ENCODE measurements around the gene C2CD4C. TPM values are rescaled to one million over a fixed set of nuclear protein-coding genes. Genes with fewer than 3 reads are reported as not detected.

C2CD4C gene
- total RNA-seq, 1 experiment from 2014 or later = 9.8 TPM

DNA sequence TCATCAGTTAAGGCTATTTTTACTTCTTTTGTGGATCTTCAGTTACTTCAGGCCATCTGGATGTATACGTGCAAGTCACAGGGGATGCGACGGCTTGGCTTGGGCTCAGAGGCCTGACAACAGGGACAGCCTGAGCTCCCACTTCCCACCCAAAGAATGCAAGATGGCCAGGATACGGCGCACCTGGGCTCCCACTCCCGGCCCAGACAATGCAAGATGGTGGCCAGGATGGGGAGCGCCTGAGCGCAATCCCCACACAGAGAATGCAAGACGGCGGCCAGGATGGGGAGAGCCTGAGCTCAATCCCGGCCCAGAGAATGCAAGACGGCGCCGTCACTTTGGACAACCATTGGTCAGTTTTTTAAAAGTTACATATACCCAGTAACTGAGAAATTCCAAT, 39.1 kb downstream of the C2CD4C start:
- TF ChIP-seq HMGXB4 (CRISPR knock-in tag; IDR thresholded peaks at IDR 0.05) = no peak
- TF ChIP-seq NR3C1 (CRISPR knock-in tag; conservative IDR thresholded peaks at IDR 0.05; ENCODE audit: low read depth) = no peak
- no peak for TF ChIP-seq ATF1 (CRISPR knock-in tag; IDR thresholded peaks at IDR 0.05)
- no peak for TF ChIP-seq TP53 (CRISPR knock-in tag; IDR thresholded peaks at IDR 0.05)
- TF ChIP-seq JUN (CRISPR knock-in tag; IDR thresholded peaks at IDR 0.05) = no peak
- no peak for TF ChIP-seq CTCF (IDR thresholded peaks at IDR 0.05)
- Mint-ChIP-seq H3K4me3 (no peak overlapping the region), H3K4me1 (no peaks in the 10 kb centered on the region), H3K36me3 (no peaks in the 10 kb centered on the region), H3K27ac (no peak overlapping the region), H3K27me3 (ENCODE audit: low read depth) (no peaks in the 10 kb centered on the region; the same call in 1 of the 2 replicates), H3K9me3 (no peaks in the 10 kb centered on the region)
- ChIA-PET CTCF (interaction anchor here (1.5 kb wide), 1 partner anchor 141 kb away, joined by 4 read pairs; no protein-coding TSS in a partner anchor), POLR2A (no interaction called here)
- ATAC-seq (no peak), DNase-seq (ENCODE audit: low spot score) (no peak)

DNA sequence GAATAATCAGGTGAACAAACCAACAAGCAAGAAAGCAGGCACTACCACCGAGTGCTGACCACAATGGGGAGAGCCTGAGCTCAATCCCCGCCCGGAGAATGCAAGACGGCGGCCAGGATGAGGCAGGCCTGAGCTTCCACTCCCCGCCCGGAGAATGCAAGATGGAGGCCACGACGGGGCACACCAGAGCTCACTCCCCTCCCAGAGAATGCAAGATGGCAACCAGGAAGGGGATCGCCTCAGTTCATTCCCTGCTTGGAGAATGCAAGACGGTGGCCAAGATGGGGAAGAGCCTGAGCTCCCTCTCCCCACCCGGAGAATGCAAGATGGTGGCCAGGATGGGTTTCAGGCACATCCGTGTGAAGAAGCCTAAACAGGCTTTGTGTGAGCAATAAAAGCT, 39.7 kb downstream of the C2CD4C start:
- no peak for DNase-seq (ENCODE audit: low spot score)
- no peaks in the 10 kb centered on the region for H3K4me1 Mint-ChIP-seq
- no peaks in the 10 kb centered on the region; the same call in 1 of the 2 replicates for H3K27me3 Mint-ChIP-seq (ENCODE audit: low read depth)
- ChIA-PET CTCF (interaction anchor here (1.5 to 2.1 kb wide), 2 partner anchors 126 to 141 kb away, joined by 4 to 6 read pairs; no protein-coding TSS in a partner anchor), POLR2A (no interaction called here)
- no peak overlapping the region for H3K27ac Mint-ChIP-seq
- ATAC-seq = no peak
- no peaks in the 10 kb centered on the region for H3K36me3 Mint-ChIP-seq
- H3K9me3 Mint-ChIP-seq = no peaks in the 10 kb centered on the region
- no peak overlapping the region for H3K4me3 Mint-ChIP-seq
- TF ChIP-seq RORB (CRISPR knock-in tag; IDR thresholded peaks at IDR 0.05) = no peak
- TF ChIP-seq ZNF138 (CRISPR knock-in tag; conservative IDR thresholded peaks at IDR 0.05) = no peak
- TF ChIP-seq, protein P1, sequence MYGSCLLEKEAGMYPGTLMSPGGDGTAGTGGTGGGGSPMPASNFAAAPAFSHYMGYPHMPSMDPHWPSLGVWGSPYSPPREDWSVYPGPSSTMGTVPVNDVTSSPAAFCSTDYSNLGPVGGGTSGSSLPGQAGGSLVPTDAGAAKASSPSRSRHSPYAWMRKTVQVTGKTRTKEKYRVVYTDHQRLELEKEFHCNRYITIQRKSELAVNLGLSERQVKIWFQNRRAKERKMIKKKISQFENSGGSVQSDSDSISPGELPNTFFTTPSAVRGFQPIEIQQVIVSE (CRISPR knock-in tag; IDR thresholded peaks at IDR 0.05; ENCODE audit: borderline replicate concordance) = no peak
- no peak for TF ChIP-seq FOXP1 (CRISPR knock-in tag; IDR thresholded peaks at IDR 0.05; ENCODE audit: borderline replicate concordance)
- TF ChIP-seq ARID4B (CRISPR knock-in tag; IDR thresholded peaks at IDR 0.05; ENCODE audit: borderline replicate concordance) = no peak
- TF ChIP-seq SP1 (CRISPR knock-in tag; conservative IDR thresholded peaks at IDR 0.05) = no peak
- TF ChIP-seq NR2C2 (CRISPR knock-in tag; IDR thresholded peaks at IDR 0.05) = no peak
- no peak for TF ChIP-seq FOXJ3 (CRISPR knock-in tag; IDR thresholded peaks at IDR 0.05; ENCODE audit: borderline replicate concordance)
- TF ChIP-seq OVOL2 (CRISPR knock-in tag; IDR thresholded peaks at IDR 0.05; ENCODE audit: borderline replicate concordance) = no peak
- TF ChIP-seq ZNF423 (CRISPR knock-in tag; IDR thresholded peaks at IDR 0.05) = no peak
- no peak for TF ChIP-seq USF2 (CRISPR knock-in tag; IDR thresholded peaks at IDR 0.05)
- TF ChIP-seq HMGXB4 (CRISPR knock-in tag; IDR thresholded peaks at IDR 0.05) = no peak
- TF ChIP-seq SOX15 (CRISPR knock-in tag; IDR thresholded peaks at IDR 0.05) = no peak
- TF ChIP-seq, protein P2, sequence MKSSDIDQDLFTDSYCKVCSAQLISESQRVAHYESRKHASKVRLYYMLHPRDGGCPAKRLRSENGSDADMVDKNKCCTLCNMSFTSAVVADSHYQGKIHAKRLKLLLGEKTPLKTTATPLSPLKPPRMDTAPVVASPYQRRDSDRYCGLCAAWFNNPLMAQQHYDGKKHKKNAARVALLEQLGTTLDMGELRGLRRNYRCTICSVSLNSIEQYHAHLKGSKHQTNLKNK (CRISPR knock-in tag; IDR thresholded peaks at IDR 0.05) = no peak
- TF ChIP-seq IRF2 (CRISPR knock-in tag; IDR thresholded peaks at IDR 0.05; ENCODE audit: borderline replicate concordance, low read depth) = no peak
- no peak for TF ChIP-seq MXD4 (CRISPR knock-in tag; IDR thresholded peaks at IDR 0.05; ENCODE audit: borderline replicate concordance)
- TF ChIP-seq, protein P3, sequence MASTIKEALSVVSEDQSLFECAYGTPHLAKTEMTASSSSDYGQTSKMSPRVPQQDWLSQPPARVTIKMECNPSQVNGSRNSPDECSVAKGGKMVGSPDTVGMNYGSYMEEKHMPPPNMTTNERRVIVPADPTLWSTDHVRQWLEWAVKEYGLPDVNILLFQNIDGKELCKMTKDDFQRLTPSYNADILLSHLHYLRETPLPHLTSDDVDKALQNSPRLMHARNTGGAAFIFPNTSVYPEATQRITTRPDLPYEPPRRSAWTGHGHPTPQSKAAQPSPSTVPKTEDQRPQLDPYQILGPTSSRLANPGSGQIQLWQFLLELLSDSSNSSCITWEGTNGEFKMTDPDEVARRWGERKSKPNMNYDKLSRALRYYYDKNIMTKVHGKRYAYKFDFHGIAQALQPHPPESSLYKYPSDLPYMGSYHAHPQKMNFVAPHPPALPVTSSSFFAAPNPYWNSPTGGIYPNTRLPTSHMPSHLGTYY (CRISPR knock-in tag; IDR thresholded peaks at IDR 0.05) = no peak
- TF ChIP-seq ZBTB21 (CRISPR knock-in tag; IDR thresholded peaks at IDR 0.05; ENCODE audit: borderline replicate concordance) = no peak

Measured in WTC11 (cell line).